Kidney epithelial cell (primary cell): Measurements from ENCODE around the gene CYSLTR2. TPM values are rescaled to one million over a fixed set of nuclear protein-coding genes. Genes with fewer than 3 reads are reported as not detected.
"Not testable (repeated sequence)": the region's sequence is repeated elsewhere in the genome, so short reads cannot be mapped to it uniquely, and the experiment has no call there.

Experiments
- DNase-seq: peaks from one replicate; pipeline ENCODE4 v3.0.0-alpha.2; 2010; ENCODE audit warnings: low read depth
- H3K27me3 ChIP-seq: 2 replicates; pipeline ENCODE4 v1.6.0; 2011; ENCODE audit warnings: low read length; ENCODE audit not compliant: control insufficient read depth, insufficient read depth
- H3K36me3 ChIP-seq: 2 replicates; pipeline ENCODE4 v1.5.1; 2011; ENCODE audit warnings: low read length; ENCODE audit not compliant: control insufficient read depth, insufficient read depth
- H3K4me3 ChIP-seq: 2 replicates; pipeline ENCODE4 v1.5.1; 2011; ENCODE audit warnings: low read depth, mild to moderate bottlenecking, control low read depth, low read length
- total RNA-seq: library from RNA; depleted of rRNA; stranded (reverse); fragments of >200 nt; gene quantifications from 2 replicates; pipeline ENCODE4 v1.2.3, GENCODE V29; 2015
- TF ChIP-seq, protein P1 (sequence below): IDR thresholded peaks from 2 replicates; pipeline ENCODE4 v1.5.1; 2011; ENCODE audit warnings: mild to moderate bottlenecking, moderate library complexity, low read length, control low read depth, inconsistent platforms; ENCODE audit not compliant: insufficient read depth, poor library complexity, severe bottlenecking

Gene CYSLTR2
- total RNA-seq, 1 donor from 2014 or later = 0.13 TPM

DNA sequence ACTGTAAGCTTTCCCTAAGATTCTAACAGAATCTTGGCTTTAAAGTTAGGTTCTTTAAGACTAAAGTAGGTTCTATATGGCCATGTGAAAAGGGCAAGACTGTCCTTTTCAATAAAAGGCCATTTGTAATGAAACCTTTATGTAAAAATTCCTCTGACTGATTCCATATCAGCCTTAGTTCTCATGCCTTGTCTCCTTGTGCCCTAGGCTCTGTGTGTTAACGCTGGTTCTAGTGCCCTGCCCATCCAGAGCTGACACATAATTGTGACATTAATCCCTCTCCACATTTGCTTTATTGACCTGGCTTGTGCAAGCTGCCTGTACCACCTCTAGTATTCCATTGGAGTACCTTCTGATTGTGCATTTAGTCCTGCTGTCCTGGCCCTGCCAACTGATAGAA, 28.2 kb downstream of the CYSLTR2 start:
- Histone ChIP-seq H3K4me3 (no peak overlapping the region), H3K36me3 (no peaks in the 10 kb centered on the region), H3K27me3 (no peaks in the 10 kb centered on the region)
- DNase-seq = no peak
- TF ChIP-seq, protein P1, sequence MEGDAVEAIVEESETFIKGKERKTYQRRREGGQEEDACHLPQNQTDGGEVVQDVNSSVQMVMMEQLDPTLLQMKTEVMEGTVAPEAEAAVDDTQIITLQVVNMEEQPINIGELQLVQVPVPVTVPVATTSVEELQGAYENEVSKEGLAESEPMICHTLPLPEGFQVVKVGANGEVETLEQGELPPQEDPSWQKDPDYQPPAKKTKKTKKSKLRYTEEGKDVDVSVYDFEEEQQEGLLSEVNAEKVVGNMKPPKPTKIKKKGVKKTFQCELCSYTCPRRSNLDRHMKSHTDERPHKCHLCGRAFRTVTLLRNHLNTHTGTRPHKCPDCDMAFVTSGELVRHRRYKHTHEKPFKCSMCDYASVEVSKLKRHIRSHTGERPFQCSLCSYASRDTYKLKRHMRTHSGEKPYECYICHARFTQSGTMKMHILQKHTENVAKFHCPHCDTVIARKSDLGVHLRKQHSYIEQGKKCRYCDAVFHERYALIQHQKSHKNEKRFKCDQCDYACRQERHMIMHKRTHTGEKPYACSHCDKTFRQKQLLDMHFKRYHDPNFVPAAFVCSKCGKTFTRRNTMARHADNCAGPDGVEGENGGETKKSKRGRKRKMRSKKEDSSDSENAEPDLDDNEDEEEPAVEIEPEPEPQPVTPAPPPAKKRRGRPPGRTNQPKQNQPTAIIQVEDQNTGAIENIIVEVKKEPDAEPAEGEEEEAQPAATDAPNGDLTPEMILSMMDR = no peak

DNA sequence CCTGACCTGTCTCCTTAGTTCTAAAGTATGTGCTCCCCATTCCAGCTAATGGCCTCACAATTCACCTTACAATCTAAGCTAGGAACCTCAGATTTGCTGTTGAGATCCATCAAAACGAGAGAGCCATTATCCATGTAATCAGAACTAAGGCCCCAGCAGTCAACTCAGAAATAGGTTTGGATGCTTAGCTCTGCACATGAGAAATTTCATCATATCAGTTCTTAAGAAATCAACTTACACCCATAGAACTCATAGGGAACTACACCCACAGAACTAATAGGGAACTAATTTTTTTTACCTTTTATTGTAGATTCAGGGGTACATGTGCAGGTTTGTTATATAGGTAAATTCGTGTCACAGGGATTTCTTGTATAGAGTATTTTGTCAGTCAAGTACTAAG, 28.7 kb downstream of the CYSLTR2 start:
- H3K36me3 ChIP-seq = no peaks in the 10 kb centered on the region
- H3K27me3 ChIP-seq = no peaks in the 10 kb centered on the region
- TF ChIP-seq, protein P1 = no peak
- no peak for DNase-seq
- no peak overlapping the region for H3K4me3 ChIP-seq

DNA sequence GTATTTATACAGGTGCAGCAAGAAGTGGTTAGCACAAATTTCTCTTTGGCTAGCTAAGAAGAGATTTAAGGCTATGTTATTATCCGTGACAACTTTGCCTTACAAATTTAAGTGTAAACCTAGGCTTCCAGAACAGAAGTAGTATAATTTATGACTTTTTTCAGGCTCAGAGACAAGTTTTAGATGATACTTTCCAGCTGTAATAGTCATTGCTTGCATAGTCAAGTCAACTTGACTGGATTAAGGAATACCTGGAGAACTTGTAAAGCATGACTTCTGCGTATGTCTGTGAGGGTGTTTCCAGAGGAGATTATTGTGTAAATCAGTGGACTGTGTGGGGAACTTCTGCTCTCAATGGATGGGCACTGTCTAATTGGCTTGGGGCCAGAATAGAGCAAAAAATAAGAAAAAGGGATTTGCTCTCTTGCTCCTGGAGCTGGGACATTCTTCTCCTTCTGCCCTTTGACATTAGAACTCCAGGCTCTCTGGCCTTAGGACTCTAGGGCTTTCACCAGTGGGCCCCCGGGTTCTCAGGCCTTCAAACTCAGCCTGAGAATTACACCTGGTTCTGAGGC, 33.0 kb downstream of the CYSLTR2 start:
- TF ChIP-seq, protein P1 = no peak
- Histone ChIP-seq H3K36me3 (no peaks in the 10 kb centered on the region), H3K4me3 (no peak overlapping the region), H3K27me3 (no peaks in the 10 kb centered on the region)
- no peak for DNase-seq

DNA sequence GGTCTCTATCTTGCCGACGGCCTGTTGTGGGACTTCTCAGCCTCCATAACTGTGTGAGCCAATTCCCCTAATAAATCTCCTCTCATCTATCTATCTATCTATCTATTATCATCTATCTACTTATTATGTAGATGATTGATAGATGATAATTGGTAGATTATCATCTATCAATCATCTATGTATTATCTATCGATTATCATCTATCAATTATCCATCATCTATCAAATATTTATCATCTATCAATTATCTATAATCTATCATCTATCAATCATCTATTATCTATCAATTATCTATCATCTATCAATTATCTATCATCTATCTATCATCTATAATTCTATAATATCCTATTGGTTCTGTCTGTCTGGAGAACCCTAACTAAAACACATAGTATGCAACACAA, 33.5 kb downstream of the CYSLTR2 start:
- DNase-seq = no peak
- TF ChIP-seq, protein P1 = no peak

DNA sequence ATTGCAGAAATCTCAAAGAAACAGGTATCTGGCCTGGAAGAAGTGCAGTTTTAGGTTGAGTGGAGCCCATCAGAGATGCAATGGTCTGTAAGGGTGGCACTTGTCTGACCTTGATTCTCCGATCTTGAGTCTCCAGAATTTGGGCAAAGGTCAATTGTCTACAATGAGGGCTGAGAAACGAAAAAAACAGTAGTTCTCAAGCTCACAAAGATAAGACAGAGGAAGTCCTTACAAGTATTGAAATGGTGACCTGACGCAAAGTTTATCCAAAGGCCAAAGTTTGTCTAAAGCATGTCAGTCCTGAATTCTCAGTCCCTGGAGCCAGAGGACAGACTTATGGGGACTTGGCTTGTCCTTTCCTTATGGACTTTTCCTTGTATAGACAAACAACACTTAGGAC, 40.3 kb downstream of the CYSLTR2 start:
- TF ChIP-seq, protein P1 = no peak
- no peaks in the 10 kb centered on the region for H3K27me3 ChIP-seq
- no peaks in the 10 kb centered on the region for H3K36me3 ChIP-seq
- no peak for DNase-seq
- no peak overlapping the region for H3K4me3 ChIP-seq

More for the DNA sequence above, 33.5 kb downstream of the CYSLTR2 start:
- Histone ChIP-seq H3K4me3 (no peak overlapping the region), H3K36me3 (no peaks in the 10 kb centered on the region), H3K27me3 (no peaks in the 10 kb centered on the region)

DNA sequence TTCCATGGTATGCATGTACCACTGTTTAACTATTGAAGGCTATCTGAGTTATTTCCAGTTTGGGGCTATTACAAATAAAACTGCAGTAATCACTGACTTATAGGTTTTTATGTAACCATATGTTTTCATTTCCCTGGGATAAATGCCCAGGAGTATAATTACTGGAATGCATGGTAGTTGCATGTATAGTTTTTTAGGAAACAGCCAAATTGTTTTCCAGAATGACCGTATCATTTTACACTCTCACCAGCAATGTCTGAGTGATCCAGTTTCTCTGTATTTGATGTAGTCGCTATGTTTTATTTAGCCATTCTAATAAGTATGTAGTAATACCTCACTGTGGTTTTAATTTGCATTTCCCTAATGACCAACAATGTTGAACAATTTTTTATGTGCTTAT, 42.0 kb downstream of the CYSLTR2 start:
- TF ChIP-seq, protein P1 = no peak
- DNase-seq = no peak
- H3K27me3 ChIP-seq = no peaks in the 10 kb centered on the region

DNA sequence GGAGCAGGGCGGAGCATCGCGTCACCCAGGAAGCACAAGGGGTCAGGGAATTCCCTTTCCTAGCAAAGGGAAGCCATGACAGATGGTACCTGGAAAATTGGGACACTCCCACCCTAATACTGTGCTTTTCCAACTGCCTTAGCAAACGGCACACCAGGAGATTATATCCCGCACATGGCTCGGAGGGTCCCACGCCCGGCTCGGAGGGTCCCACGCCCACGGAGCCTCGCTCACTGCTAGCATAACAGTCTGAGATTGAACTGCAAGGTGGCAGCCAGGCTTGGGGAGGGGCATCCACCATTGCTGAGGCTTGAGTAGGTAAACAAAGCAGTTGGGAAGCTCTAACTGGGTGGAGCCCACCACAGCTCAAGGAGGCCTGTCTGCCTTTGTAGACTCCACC, 42.9 kb downstream of the CYSLTR2 start:
- DNase-seq, H3K27me3 ChIP-seq, H3K4me3 ChIP-seq, H3K36me3 ChIP-seq: not testable (repeated sequence)

More for the DNA sequence above, 42.0 kb downstream of the CYSLTR2 start:
- Histone ChIP-seq H3K36me3 (no peaks in the 10 kb centered on the region), H3K4me3 (no peak overlapping the region)
